ENCODE results near the gene MSRB3. TPM values are rescaled to one million over a fixed set of nuclear protein-coding genes. Genes with fewer than 3 reads are reported as not detected.
A peak's percentile ranks its signal among the peaks of the same experiment; 100 is the strongest.

The MSRB3 gene
- polyA plus RNA-seq, 1 of the 3 experiments (the other 2 are of a cell fraction), result 24.3 TPM

GRCh38 chr12:65335021-65335714 lies 56.7 kb downstream of the MSRB3 start (continued):
- TF ChIP-seq TEAD4 (IDR thresholded peaks at IDR 0.05; ENCODE audit: borderline replicate concordance, insufficient read depth) (0 out of 2 replicates have a peak, but pooled peaks have one; percentile 11), REST (IDR thresholded peaks at IDR 0.05; ENCODE audit: low read depth, low read length) (no peak), TCF12 (IDR thresholded peaks at IDR 0.05) (peak; percentile 84), USF2 (IDR thresholded peaks at IDR 0.05; ENCODE audit: borderline replicate concordance, low read depth, low read length) (no peak), RCOR1 (IDR thresholded peaks at IDR 0.05; ENCODE audit: low read length) (no peak), GABPA (IDR thresholded peaks at IDR 0.05; ENCODE audit: low read depth) (no peak), ELF1 (IDR thresholded peaks at IDR 0.05) (no peak), SMC3 (IDR thresholded peaks at IDR 0.05; ENCODE audit: low read depth, low read length) (no peak), PBX3 (IDR thresholded peaks at IDR 0.05) (peak; percentile 44), NRF1 (IDR thresholded peaks at IDR 0.05; ENCODE audit: low read depth, low read length) (no peak), CHD2 (IDR thresholded peaks at IDR 0.05; ENCODE audit: low read length, partially characterized antibody) (no peak), POLR2AphosphoS5 (IDR thresholded peaks at IDR 0.05; ENCODE audit: low read depth, low read length) (peak; percentile 39; the same call in 1 of the 2 replicates), FOSL2 (IDR thresholded peaks at IDR 0.05; ENCODE audit: borderline replicate concordance, low read depth) (peak; percentile 77), FOXM1 (IDR thresholded peaks at IDR 0.05; ENCODE audit: low read depth) (no peak), RAD21 (IDR thresholded peaks at IDR 0.05; ENCODE audit: low read length) (no peak), RFX5 (IDR thresholded peaks at IDR 0.05; ENCODE audit: low read length) (no peak), JUND (IDR thresholded peaks at IDR 0.05) (peak; percentile 79)

GRCh38 chr12:65335981-65336380 lies 57.5 kb downstream of the MSRB3 start:
- no peak overlapping the region for H3K4me3 ChIP-seq (ENCODE audit: low read depth in 2 of 2, low read length in 1 of 2)
- no peaks in the 10 kb centered on the region for H4K20me1 ChIP-seq (ENCODE audit: insufficient read depth)
- no peak overlapping the region for H3K9ac ChIP-seq
- no peak for DNase-seq
- WGBS (ENCODE audit: low lambda C conversion rate), result 93% methylated on average over 1 of the region's 1 CpG
- H3K27me3 ChIP-seq (ENCODE audit: insufficient read depth), result no peaks in the 10 kb centered on the region
- POLR2A ChIA-PET, result no interaction called here
- peak overlapping the region; percentile 49 to 64; a peak in 3 of 4 replicates for H3K27ac ChIP-seq (ENCODE audit: low read depth in 2 of 2, low read length in 1 of 2)
- peaks cover 0 to 21% of the 10 kb centered on the region in 2 experiments; a peak in 3 of 4 replicates for H3K4me1 ChIP-seq (ENCODE audit: control insufficient read depth in 1 of 2, insufficient read depth in 2 of 2, low read depth in 1 of 2, low read length in 1 of 2)
- CTCF ChIA-PET, result no interaction called here
- peak overlapping the region; percentile 23 for H3K4me2 ChIP-seq
- peaks cover 0 to 52% of the 10 kb centered on the region in 2 experiments for H3K36me3 ChIP-seq (replicated peaks in 1 of 2; ENCODE audit: control insufficient read depth in 1 of 2, insufficient read depth in 2 of 2, low read length in 1 of 2)
- peaks cover 24% of the 10 kb centered on the region for H3F3A ChIP-seq (replicated peaks; ENCODE audit: insufficient read depth)
- H2AFZ ChIP-seq (ENCODE audit: low read depth), result no peak overlapping the region
- H3K9me3 ChIP-seq, result no peaks in the 10 kb centered on the region; the same call in 1 of the 2 replicates
- H3K9me2 ChIP-seq, result no peaks in the 10 kb centered on the region
- H3K79me2 ChIP-seq (ENCODE audit: insufficient read depth), result no peaks in the 10 kb centered on the region
- TF ChIP-seq ZBTB33 (IDR thresholded peaks at IDR 0.05; ENCODE audit: borderline replicate concordance, low read depth), result no peak
- no peak for TF ChIP-seq TEAD4 (IDR thresholded peaks at IDR 0.05; ENCODE audit: borderline replicate concordance, insufficient read depth)
- TF ChIP-seq USF1 (IDR thresholded peaks at IDR 0.05; ENCODE audit: borderline replicate concordance, low read depth), result no peak
- TF ChIP-seq PBX3 (IDR thresholded peaks at IDR 0.05), result no peak
- TF ChIP-seq CTCF (IDR thresholded peaks at IDR 0.05), result no peak
- TF ChIP-seq RCOR1 (IDR thresholded peaks at IDR 0.05; ENCODE audit: low read length), result no peak
